CD4-positive, alpha-beta T cell (primary cell): ENCODE measurements around the gene EPC2. TPM values are rescaled to one million over a fixed set of nuclear protein-coding genes. Genes with fewer than 3 reads are reported as not detected.

Source experiments
- ATAC-seq: fragments of 200-7000 bp; cut with Tn5 transposase; one replicate; pipeline ENCODE4 v1.10.0; 2022; ENCODE audit warnings: mild to moderate bottlenecking; ENCODE audit not compliant: poor library complexity
- CTCF ChIA-PET: fragments of 350-600 bp; sonication (Branson Sonifier 250); formaldehyde crosslinking; loops from one replicate; lab custom pipeline; 2021; ENCODE audit warnings: antibody characterized with exemption, inconsistent platforms; lab: Charles Lee
- POLR2A ChIA-PET: fragments of 350-600 bp; sonication (Branson Sonifier 250); formaldehyde crosslinking; loops from one replicate; lab custom pipeline; 2021; ENCODE audit warnings: antibody characterized with exemption, inconsistent platforms; lab: Charles Lee
- DNase-seq, 14 experiments: peaks; one replicate each; pipeline ENCODE4 v3.0.0-alpha.2; 2013 to 2020; ENCODE audit warnings: mixed read lengths in 2 of 14
- H3K27ac ChIP-seq, 2 donors: one replicate each; pipeline versions ENCODE4 v1.5.1 to v1.7.0; 2013; ENCODE audit warnings: low read length in 2 of 2, low read depth in 1 of 2, mild to moderate bottlenecking in 1 of 2
- H3K27me3 ChIP-seq, 2 experiments: 1 replicate in 1 of 2; 2 replicates in 1 of 2; pipeline versions ENCODE4 v1.6.1 to v1.7.0; 2013; ENCODE audit warnings: low read length in 2 of 2, control low read depth in 1 of 2, mild to moderate bottlenecking in 1 of 2, moderate library complexity in 1 of 2; ENCODE audit not compliant: insufficient read depth in 2 of 2, control insufficient read depth in 1 of 2
- H3K36me3 ChIP-seq: one replicate; pipeline ENCODE4 v1.6.1; 2013; ENCODE audit warnings: low read length, control low read depth; ENCODE audit not compliant: insufficient read depth
- H3K4me1 ChIP-seq: one replicate; pipeline ENCODE4 v1.6.1; 2013; ENCODE audit warnings: low read length, control low read depth; ENCODE audit not compliant: insufficient read depth
- H3K4me3 ChIP-seq: one replicate; pipeline ENCODE4 v1.5.1; 2013; ENCODE audit warnings: mild to moderate bottlenecking, low read length, moderate library complexity
- H3K9me3 ChIP-seq, 2 experiments: 1 replicate in 1 of 2; 2 replicates in 1 of 2; pipeline versions ENCODE4 v1.6.1 to v1.7.0; 2013; ENCODE audit warnings: low read length in 2 of 2, mild to moderate bottlenecking in 2 of 2, control low read depth in 1 of 2, moderate library complexity in 1 of 2; ENCODE audit not compliant: control insufficient read depth in 1 of 2, insufficient read depth in 1 of 2
- H3K27ac Mint-ChIP-seq: one replicate; pipeline ENCODE4 v1.8.0; 2020; ENCODE audit warnings: mixed read lengths
- H3K27me3 Mint-ChIP-seq: one replicate; pipeline ENCODE4 v1.8.0; 2021; ENCODE audit warnings: mixed read lengths
- H3K36me3 Mint-ChIP-seq: one replicate; pipeline ENCODE4 v1.8.0; 2021; ENCODE audit warnings: low read depth, mixed read lengths
- H3K4me1 Mint-ChIP-seq: one replicate; pipeline ENCODE4 v1.8.0; 2021; ENCODE audit warnings: low read depth, mixed read lengths
- H3K4me3 Mint-ChIP-seq: one replicate; pipeline ENCODE4 v1.8.0; 2020; ENCODE audit warnings: mild to moderate bottlenecking, mixed read lengths
- H3K9me3 Mint-ChIP-seq: one replicate; pipeline ENCODE4 v1.8.0; 2020; ENCODE audit warnings: mixed read lengths
- intact Hi-C, 2 experiments: fragments of 100-400 bp; cut with DNase I in 1 of 2; cut with micrococcal nuclease in 1 of 2; formaldehyde crosslinking; loops; one replicate each; pipeline versions ENCODE4 v1.15.1 to v1.9.0; 2023 to 2025; cut with DNase I, micrococcal nuclease
- total RNA-seq, 174 experiments: library from RNA in 2 of 174; stranded (reverse) in 2 of 174; gene quantifications; one replicate each; pipeline ENCODE4 v1.2.3 and lab custom pipeline; 2021 to 2026
- TF ChIP-seq, protein P1 (sequence below): fragments of 200-600 bp; IDR thresholded peaks from one replicate; pipeline ENCODE4 v1.8.0; 2022; ENCODE audit warnings: antibody characterized with exemption, mild to moderate bottlenecking

EPC2 gene
- total RNA-seq, 2 experiments from 2014 or later, result 79.6 to 85.5 TPM

DNA sequence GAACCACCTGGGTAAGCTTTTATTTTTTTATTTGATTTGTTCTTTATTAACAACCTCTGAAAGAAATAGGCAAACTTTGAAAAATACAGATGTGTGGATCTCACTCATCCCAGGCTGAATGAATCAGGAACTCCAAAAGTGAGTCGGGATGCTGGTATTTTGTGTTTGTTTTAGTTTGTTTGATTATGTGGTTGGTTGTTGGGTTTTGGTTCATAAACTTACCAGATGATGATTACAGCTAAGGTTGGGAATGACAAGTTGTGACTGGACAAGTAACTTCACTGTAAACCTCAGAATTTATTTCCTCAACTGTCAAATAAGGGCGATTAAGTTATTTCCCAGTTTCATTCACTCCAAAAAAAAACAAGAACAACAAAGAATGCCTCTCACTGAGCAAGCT lies 150.0 kb downstream of the EPC2 start:
- TF ChIP-seq, protein P1, sequence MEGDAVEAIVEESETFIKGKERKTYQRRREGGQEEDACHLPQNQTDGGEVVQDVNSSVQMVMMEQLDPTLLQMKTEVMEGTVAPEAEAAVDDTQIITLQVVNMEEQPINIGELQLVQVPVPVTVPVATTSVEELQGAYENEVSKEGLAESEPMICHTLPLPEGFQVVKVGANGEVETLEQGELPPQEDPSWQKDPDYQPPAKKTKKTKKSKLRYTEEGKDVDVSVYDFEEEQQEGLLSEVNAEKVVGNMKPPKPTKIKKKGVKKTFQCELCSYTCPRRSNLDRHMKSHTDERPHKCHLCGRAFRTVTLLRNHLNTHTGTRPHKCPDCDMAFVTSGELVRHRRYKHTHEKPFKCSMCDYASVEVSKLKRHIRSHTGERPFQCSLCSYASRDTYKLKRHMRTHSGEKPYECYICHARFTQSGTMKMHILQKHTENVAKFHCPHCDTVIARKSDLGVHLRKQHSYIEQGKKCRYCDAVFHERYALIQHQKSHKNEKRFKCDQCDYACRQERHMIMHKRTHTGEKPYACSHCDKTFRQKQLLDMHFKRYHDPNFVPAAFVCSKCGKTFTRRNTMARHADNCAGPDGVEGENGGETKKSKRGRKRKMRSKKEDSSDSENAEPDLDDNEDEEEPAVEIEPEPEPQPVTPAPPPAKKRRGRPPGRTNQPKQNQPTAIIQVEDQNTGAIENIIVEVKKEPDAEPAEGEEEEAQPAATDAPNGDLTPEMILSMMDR, result no peak
- Histone ChIP-seq H3K4me1 (no peaks in the 10 kb centered on the region), H3K27ac (no peak overlapping the region), H3K36me3 (no peaks in the 10 kb centered on the region), H3K9me3 (no peaks in the 10 kb centered on the region), H3K4me3 (no peak overlapping the region), H3K27me3 (no peaks in the 10 kb centered on the region)
- DNase-seq (no peak), ATAC-seq (no peak)
- CTCF ChIA-PET, result interaction anchor here (1.2 kb wide), 1 partner anchor 24 kb away, joined by 3 read pairs; no protein-coding TSS in a partner anchor
- H3K36me3 Mint-ChIP-seq, result peaks cover 4% of the 10 kb centered on the region
- H3K27ac Mint-ChIP-seq, result no peak overlapping the region
- peaks cover 2% of the 10 kb centered on the region for H3K9me3 Mint-ChIP-seq
- H3K4me3 Mint-ChIP-seq, result no peak overlapping the region
- H3K4me1 Mint-ChIP-seq, result no peaks in the 10 kb centered on the region
- POLR2A ChIA-PET, result no interaction called here
- no peaks in the 10 kb centered on the region for H3K27me3 Mint-ChIP-seq
- intact Hi-C loops, result no loop called here

DNA sequence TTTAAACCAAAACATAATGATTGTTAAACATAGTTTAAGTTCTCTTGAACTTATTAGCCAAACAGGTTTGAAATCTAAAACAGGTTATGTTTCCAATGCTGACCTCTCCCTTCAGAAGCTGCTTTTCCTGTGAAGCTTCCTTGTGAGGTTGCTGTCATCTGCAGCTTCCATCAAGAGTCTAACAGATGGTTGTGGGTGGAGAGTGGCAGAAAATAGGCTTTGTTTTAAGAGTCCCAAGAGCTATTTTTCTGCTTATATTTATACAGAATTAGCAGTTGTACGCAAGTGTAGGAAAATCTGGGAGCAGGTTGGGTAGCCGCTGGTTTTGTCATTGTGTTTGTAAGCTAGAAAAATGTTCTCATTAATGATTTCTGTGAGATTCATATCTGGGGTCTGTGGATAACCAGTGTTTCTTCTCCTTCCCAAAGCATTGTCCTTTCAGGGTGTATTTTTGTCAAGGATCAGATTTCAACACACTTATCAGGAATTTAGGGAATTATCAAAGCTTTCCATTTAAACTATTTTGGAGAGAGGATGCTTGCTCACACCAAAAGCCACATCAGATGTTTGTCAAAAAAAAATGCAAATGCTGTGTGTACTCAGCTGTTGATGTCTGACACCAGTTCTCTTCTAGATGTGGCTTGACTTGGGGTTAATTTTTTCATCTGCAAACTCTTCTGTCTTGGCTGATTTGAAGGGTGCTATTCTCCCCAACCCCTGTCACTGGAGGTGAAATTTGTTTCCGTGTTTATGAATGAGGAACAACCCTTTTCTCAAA lies 152.4 kb downstream of the EPC2 start:
- H3K27ac Mint-ChIP-seq, result no peak overlapping the region
- DNase-seq, result no peak
- Histone ChIP-seq H3K4me3 (no peak overlapping the region), H3K4me1 (no peaks in the 10 kb centered on the region), H3K36me3 (no peaks in the 10 kb centered on the region), H3K27me3 (no peaks in the 10 kb centered on the region), H3K9me3 (no peaks in the 10 kb centered on the region), H3K27ac (no peak overlapping the region)
- no peaks in the 10 kb centered on the region for H3K27me3 Mint-ChIP-seq
- no peaks in the 10 kb centered on the region for H3K9me3 Mint-ChIP-seq
- TF ChIP-seq, protein P1, result no peak
- intact Hi-C loops, result no loop called here
- H3K36me3 Mint-ChIP-seq, result no peaks in the 10 kb centered on the region
- H3K4me3 Mint-ChIP-seq, result no peak overlapping the region
- POLR2A ChIA-PET, result no interaction called here
- no peaks in the 10 kb centered on the region for H3K4me1 Mint-ChIP-seq
- CTCF ChIA-PET, result no interaction called here
- ATAC-seq, result no peak

DNA sequence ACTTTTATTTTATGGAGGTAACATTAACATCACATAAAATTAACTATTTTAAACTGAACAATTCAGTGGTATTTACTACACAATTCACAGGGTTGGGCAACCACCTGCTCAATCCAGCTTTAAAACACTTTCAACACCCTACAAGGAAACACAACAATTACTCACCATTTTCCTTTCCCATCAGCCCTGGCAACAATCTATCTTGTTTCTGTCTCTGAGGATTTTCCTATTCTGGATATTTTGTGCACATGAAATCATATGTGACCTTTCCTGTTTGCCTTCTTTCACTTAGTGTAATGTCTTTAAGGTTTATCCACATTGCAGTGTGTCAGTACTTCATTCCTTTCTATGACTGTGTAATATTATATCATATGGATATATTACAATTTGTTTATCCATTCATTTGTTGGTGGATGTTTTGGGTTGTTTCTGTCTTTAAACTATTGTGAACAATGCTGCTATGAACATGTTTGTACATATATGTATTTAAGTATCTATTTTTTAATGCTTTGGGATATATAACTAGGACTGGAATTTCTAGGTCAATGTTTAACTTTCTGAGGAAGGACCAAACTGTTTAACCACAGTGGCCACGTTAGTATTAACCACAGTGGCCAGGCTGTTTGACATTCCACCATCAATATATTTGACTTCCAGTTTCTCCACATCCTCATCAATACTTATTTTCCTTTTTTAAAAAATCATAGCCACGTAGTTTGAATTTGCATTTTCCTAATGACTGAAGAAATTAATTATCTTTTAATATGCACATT lies 158.1 kb downstream of the EPC2 start:
- H3K4me3 Mint-ChIP-seq, result no peak overlapping the region
- intact Hi-C loops, result no loop called here
- H3K36me3 ChIP-seq, result no peaks in the 10 kb centered on the region
- no peak for ATAC-seq
- no peak overlapping the region for H3K27ac ChIP-seq
- H3K4me3 ChIP-seq, result no peak overlapping the region
- ChIA-PET POLR2A (no interaction called here), CTCF (no interaction called here)
- no peak overlapping the region for H3K27ac Mint-ChIP-seq
- H3K4me1 Mint-ChIP-seq, result no peaks in the 10 kb centered on the region
- peaks cover 6% of the 10 kb centered on the region for H3K9me3 Mint-ChIP-seq
- DNase-seq, result no peak
- no peaks in the 10 kb centered on the region for H3K36me3 Mint-ChIP-seq
- peaks cover 4% of the 10 kb centered on the region for H3K27me3 Mint-ChIP-seq
- TF ChIP-seq, protein P1, result no peak
- no peaks in the 10 kb centered on the region for H3K27me3 ChIP-seq
- peaks cover 0 to 4% of the 10 kb centered on the region in 2 experiments for H3K9me3 ChIP-seq
- no peaks in the 10 kb centered on the region for H3K4me1 ChIP-seq
